ENCODE measurements around the gene PRIM2. TPM values are rescaled to one million over a fixed set of nuclear protein-coding genes. Genes with fewer than 3 reads are reported as not detected.
"Not testable (repeated sequence)": the region's sequence is repeated elsewhere in the genome, so short reads cannot be mapped to it uniquely, and the experiment has no call there.

PRIM2 gene
- total RNA-seq, 1 experiment from 2014 or later: 45.2 TPM

DNA sequence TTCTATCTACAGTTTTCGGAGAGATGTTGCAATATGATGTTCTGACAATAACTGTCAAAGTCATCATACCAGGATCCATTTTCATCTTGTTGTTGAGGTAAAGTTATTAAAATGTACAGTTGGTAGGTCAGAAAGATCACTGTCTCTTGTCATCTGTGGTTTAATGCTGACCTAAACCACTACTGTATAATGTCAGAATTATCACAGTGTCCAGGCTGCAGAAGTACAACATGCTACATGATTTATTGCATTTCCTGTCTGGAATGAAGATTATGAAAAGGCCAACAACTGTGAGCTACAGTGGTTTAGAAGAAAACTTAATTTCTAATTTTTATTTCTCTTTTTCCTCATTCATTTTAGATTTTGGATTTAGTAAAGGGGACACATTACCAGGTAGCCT, 314.3 kb downstream of the PRIM2 start:
- H3K27me3 ChIP-seq (replicated peaks; ENCODE audit: insufficient read depth, low read depth, low read length, poor library complexity); H3K9me3 ChIP-seq (ENCODE audit: low read depth, low read length, poor library complexity, severe bottlenecking); H3K4me3 ChIP-seq (ENCODE audit: low read depth, low read length, poor library complexity, severe bottlenecking); DNase-seq (ENCODE audit: low spot score); H3K36me3 ChIP-seq (ENCODE audit: insufficient read depth, low read length, poor library complexity, severe bottlenecking); POLR2A ChIA-PET (ENCODE audit: low non-redundant PET); CTCF ChIA-PET; intact Hi-C loops (cut with micrococcal nuclease; ENCODE audit: unreplicated experiment); BruUV-seq (replicated peaks); H3K4me1 ChIP-seq (ENCODE audit: insufficient read depth, low read length, poor library complexity, severe bottlenecking); H3K27ac ChIP-seq (ENCODE audit: low read depth, low read length, poor library complexity, severe bottlenecking): not testable (repeated sequence)

DNA sequence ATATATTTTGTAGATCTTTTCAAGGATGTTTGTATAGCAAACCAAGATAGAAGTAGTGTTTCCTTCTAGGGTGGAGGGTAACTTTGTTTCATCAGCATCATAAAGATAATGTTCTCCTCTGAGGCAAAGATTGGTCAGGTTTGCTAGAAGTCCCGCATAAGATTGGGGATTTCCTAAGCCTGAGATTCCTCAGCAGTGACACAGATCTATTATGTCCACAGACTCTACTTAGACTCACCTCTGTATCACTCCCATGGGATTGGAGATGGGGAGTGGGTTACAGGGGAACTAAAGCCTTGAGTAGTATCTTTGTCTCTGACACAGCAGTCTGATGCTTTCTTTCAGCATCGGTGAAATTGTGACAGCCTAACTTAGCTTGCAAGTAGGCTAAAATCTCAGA, 341.1 kb downstream of the PRIM2 start:
- intact Hi-C loops (cut with micrococcal nuclease; ENCODE audit: unreplicated experiment); DNase-seq (ENCODE audit: low spot score): not testable (repeated sequence)

DNA sequence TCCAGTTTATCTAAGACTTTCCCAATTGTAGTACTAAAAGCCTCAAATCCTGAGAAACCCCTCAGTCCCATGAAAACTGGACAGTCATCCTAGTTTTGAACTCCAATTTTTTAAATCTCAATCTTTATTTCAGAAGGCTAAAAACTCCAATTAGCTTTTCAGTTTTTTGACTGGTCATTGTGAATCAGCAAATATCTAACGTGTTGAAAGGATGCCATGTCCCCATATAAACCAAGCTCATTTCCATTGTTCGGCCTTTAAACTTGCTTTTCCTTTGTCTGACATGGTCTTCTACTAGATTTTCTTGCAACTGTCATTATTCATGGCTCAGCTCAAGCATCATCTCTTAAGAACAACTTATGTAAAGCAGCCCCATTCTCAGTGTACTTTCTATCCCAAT, 342.4 kb downstream of the PRIM2 start:
- CTCF ChIA-PET; H3K9me3 ChIP-seq (ENCODE audit: low read depth, low read length, poor library complexity, severe bottlenecking); POLR2A ChIA-PET (ENCODE audit: low non-redundant PET); BruUV-seq (replicated peaks); H3K27me3 ChIP-seq (replicated peaks; ENCODE audit: insufficient read depth, low read depth, low read length, poor library complexity); H3K4me3 ChIP-seq (ENCODE audit: low read depth, low read length, poor library complexity, severe bottlenecking); H3K4me1 ChIP-seq (ENCODE audit: insufficient read depth, low read length, poor library complexity, severe bottlenecking); H3K36me3 ChIP-seq (ENCODE audit: insufficient read depth, low read length, poor library complexity, severe bottlenecking); H3K27ac ChIP-seq (ENCODE audit: low read depth, low read length, poor library complexity, severe bottlenecking); intact Hi-C loops (cut with micrococcal nuclease; ENCODE audit: unreplicated experiment); DNase-seq (ENCODE audit: low spot score): not testable (repeated sequence)

More for the DNA sequence above, 341.1 kb downstream of the PRIM2 start:
- BruUV-seq (replicated peaks); H3K9me3 ChIP-seq (ENCODE audit: low read depth, low read length, poor library complexity, severe bottlenecking); CTCF ChIA-PET; H3K4me1 ChIP-seq (ENCODE audit: insufficient read depth, low read length, poor library complexity, severe bottlenecking); H3K27ac ChIP-seq (ENCODE audit: low read depth, low read length, poor library complexity, severe bottlenecking); H3K36me3 ChIP-seq (ENCODE audit: insufficient read depth, low read length, poor library complexity, severe bottlenecking); H3K4me3 ChIP-seq (ENCODE audit: low read depth, low read length, poor library complexity, severe bottlenecking); POLR2A ChIA-PET (ENCODE audit: low non-redundant PET); H3K27me3 ChIP-seq (replicated peaks; ENCODE audit: insufficient read depth, low read depth, low read length, poor library complexity): not testable (repeated sequence)

DNA sequence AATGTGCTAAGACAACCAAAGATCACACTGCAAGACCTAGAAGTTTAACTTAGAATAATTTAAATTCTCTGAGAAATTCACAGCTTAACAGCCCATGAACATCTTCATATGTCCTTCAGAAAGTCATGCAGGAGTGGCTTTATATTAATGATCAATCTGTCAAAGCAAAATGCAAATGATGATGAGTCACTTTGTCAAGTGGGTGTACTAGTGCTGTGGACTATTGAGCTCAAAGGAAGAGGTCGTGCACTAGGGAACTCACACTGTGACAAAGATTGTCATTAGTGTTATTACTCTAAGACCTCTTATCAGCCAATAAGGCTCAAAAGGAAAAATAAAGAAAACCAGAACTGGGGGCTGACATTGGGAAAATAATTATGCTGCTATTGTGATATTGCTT, 343.5 kb downstream of the PRIM2 start:
- DNase-seq (ENCODE audit: low spot score); H3K4me1 ChIP-seq (ENCODE audit: insufficient read depth, low read length, poor library complexity, severe bottlenecking); H3K27me3 ChIP-seq (replicated peaks; ENCODE audit: insufficient read depth, low read depth, low read length, poor library complexity); CTCF ChIA-PET; POLR2A ChIA-PET (ENCODE audit: low non-redundant PET); H3K27ac ChIP-seq (ENCODE audit: low read depth, low read length, poor library complexity, severe bottlenecking); intact Hi-C loops (cut with micrococcal nuclease; ENCODE audit: unreplicated experiment); H3K36me3 ChIP-seq (ENCODE audit: insufficient read depth, low read length, poor library complexity, severe bottlenecking); H3K4me3 ChIP-seq (ENCODE audit: low read depth, low read length, poor library complexity, severe bottlenecking); BruUV-seq (replicated peaks); H3K9me3 ChIP-seq (ENCODE audit: low read depth, low read length, poor library complexity, severe bottlenecking): not testable (repeated sequence)

DNA sequence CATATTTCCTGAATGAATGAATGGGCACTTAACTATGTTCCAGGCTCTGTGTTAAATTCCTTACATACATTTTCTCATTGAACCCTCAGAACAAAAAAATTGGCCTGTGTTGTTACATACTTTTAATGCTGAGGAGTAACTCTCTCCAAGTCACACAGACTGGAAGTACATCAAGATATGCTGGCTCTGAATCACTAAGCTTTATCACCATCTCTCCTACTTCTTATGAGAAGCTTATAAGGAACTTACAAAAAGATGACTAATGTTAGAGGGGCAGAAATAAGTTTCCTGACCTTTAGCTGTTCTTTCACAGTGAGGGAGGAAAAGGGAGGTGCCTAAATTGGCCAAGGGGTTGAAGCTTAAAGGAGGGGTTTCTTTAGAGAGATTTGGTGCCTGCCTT, 350.7 kb downstream of the PRIM2 start:
- H3K9me3 ChIP-seq (ENCODE audit: low read depth, low read length, poor library complexity, severe bottlenecking); H3K4me1 ChIP-seq (ENCODE audit: insufficient read depth, low read length, poor library complexity, severe bottlenecking); intact Hi-C loops (cut with micrococcal nuclease; ENCODE audit: unreplicated experiment); H3K36me3 ChIP-seq (ENCODE audit: insufficient read depth, low read length, poor library complexity, severe bottlenecking); DNase-seq (ENCODE audit: low spot score); BruUV-seq (replicated peaks); H3K4me3 ChIP-seq (ENCODE audit: low read depth, low read length, poor library complexity, severe bottlenecking); H3K27me3 ChIP-seq (replicated peaks; ENCODE audit: insufficient read depth, low read depth, low read length, poor library complexity); CTCF ChIA-PET; POLR2A ChIA-PET (ENCODE audit: low non-redundant PET); H3K27ac ChIP-seq (ENCODE audit: low read depth, low read length, poor library complexity, severe bottlenecking): not testable (repeated sequence)

DNA sequence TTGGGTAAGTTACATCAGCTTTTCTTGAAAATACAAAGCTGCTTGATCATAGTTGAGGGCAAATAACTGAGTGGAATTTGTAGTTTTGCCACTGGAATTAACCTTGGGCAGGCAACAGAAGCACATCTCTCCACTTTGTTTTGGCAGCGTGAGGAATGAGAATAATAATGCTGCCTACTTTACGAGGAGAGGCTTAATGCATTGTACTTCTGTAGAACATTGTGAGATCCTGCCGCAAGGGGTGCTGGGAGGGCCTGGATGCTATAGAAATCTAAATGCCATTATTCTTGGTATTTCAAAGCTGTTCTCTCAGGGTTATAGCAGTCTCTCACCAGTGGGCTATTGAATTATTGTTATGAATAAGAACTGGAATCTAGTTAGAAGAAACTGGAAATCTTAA, 353.8 kb downstream of the PRIM2 start:
- H3K27ac ChIP-seq (ENCODE audit: low read depth, low read length, poor library complexity, severe bottlenecking); CTCF ChIA-PET; H3K4me1 ChIP-seq (ENCODE audit: insufficient read depth, low read length, poor library complexity, severe bottlenecking); BruUV-seq (replicated peaks); POLR2A ChIA-PET (ENCODE audit: low non-redundant PET); H3K27me3 ChIP-seq (replicated peaks; ENCODE audit: insufficient read depth, low read depth, low read length, poor library complexity); H3K36me3 ChIP-seq (ENCODE audit: insufficient read depth, low read length, poor library complexity, severe bottlenecking); DNase-seq (ENCODE audit: low spot score); H3K9me3 ChIP-seq (ENCODE audit: low read depth, low read length, poor library complexity, severe bottlenecking); intact Hi-C loops (cut with micrococcal nuclease; ENCODE audit: unreplicated experiment); H3K4me3 ChIP-seq (ENCODE audit: low read depth, low read length, poor library complexity, severe bottlenecking): not testable (repeated sequence)

DNA sequence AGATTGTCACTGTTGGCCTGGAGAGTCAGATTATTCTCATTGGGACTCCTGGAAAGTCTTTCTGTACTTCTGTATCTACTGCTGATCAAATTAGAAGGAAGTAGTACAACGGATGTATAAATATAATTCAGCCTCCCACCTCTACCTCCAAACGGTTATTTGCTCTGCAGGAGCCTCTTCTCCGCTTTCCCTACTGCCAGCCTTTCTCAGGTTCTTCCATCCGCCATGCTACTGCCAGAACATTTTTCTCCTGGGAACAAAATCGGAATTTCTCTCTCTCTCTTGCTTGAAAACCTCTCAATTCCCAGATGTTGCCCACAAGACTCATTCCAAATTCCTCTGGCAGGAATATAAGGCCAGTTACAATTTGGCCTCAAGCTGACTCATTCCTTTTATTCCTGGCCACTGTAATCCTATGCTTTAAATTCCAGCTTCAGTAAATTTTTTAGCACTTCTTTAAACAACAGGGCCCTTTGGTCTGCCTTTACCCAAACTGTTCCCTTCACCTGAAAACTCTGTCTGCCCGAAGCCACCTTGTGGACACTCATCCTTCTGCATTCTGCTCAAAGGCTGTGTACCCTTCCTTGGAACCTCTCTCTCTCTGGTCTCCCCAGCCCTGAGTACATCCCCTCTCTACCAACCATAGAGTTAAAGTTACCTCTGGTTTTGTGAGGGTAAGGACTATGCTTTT, 354.7 kb downstream of the PRIM2 start:
- POLR2A ChIA-PET (ENCODE audit: low non-redundant PET); H3K36me3 ChIP-seq (ENCODE audit: insufficient read depth, low read length, poor library complexity, severe bottlenecking); DNase-seq (ENCODE audit: low spot score); H3K27ac ChIP-seq (ENCODE audit: low read depth, low read length, poor library complexity, severe bottlenecking); H3K9me3 ChIP-seq (ENCODE audit: low read depth, low read length, poor library complexity, severe bottlenecking); H3K4me3 ChIP-seq (ENCODE audit: low read depth, low read length, poor library complexity, severe bottlenecking); CTCF ChIA-PET; H3K27me3 ChIP-seq (replicated peaks; ENCODE audit: insufficient read depth, low read depth, low read length, poor library complexity); intact Hi-C loops (cut with micrococcal nuclease; ENCODE audit: unreplicated experiment); H3K4me1 ChIP-seq (ENCODE audit: insufficient read depth, low read length, poor library complexity, severe bottlenecking); BruUV-seq (replicated peaks): not testable (repeated sequence)

DNA sequence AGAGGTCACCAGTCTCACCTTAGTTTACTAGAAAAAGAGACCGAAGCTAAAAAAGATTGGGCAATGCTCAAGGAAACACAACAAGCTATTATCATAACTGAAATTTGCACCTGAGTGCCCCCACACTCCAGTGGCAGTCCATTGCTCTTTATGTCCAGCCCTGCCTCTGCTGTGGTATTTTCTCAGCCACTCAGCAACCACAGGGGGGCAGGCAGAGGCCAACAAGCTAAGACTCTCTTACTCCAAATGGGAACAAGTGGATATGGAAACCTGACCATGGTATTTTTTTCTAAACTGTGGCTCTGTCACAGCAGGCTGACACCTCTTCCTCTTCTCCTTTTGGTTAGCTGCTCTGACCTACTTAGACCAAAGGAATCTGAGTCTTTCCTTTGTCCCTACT, 355.9 kb downstream of the PRIM2 start:
- POLR2A ChIA-PET (ENCODE audit: low non-redundant PET); H3K9me3 ChIP-seq (ENCODE audit: low read depth, low read length, poor library complexity, severe bottlenecking); H3K27ac ChIP-seq (ENCODE audit: low read depth, low read length, poor library complexity, severe bottlenecking); DNase-seq (ENCODE audit: low spot score); BruUV-seq (replicated peaks); H3K4me3 ChIP-seq (ENCODE audit: low read depth, low read length, poor library complexity, severe bottlenecking); CTCF ChIA-PET; H3K36me3 ChIP-seq (ENCODE audit: insufficient read depth, low read length, poor library complexity, severe bottlenecking); H3K27me3 ChIP-seq (replicated peaks; ENCODE audit: insufficient read depth, low read depth, low read length, poor library complexity); H3K4me1 ChIP-seq (ENCODE audit: insufficient read depth, low read length, poor library complexity, severe bottlenecking); intact Hi-C loops (cut with micrococcal nuclease; ENCODE audit: unreplicated experiment): not testable (repeated sequence)
